SU-DHL-6 (cell line): ENCODE measurements around the gene ARVCF.

Source experiments
- H2AFZ ChIP-seq: fragments of 200-600 bp; sonication (generic); 2 replicates; pipeline ENCODE4 v1.6.1; 2014; ENCODE audit warnings: low read depth, mild to moderate bottlenecking, moderate library complexity, mixed read lengths, antibody characterized with exemption, low read length; ENCODE audit not compliant: severe bottlenecking
- H3F3A ChIP-seq: fragments of 200-600 bp; shearing (Covaris generic); 2 replicates; pipeline ENCODE4 v1.6.0; 2016; ENCODE audit warnings: antibody characterized with exemption, mild to moderate bottlenecking; ENCODE audit not compliant: insufficient read depth
- H3K27ac ChIP-seq: fragments of 200-600 bp; sonication (generic); 2 replicates; pipeline ENCODE4 v1.5.1; 2016; ENCODE audit warnings: low read depth, mild to moderate bottlenecking, low read length, moderate library complexity, mixed read lengths
- H3K27me3 ChIP-seq: fragments of 200-600 bp; sonication (generic), shearing (Covaris generic); 2 replicates; pipeline ENCODE4 v1.6.0; 2014; ENCODE audit warnings: mild to moderate bottlenecking, low read length
- H3K36me3 ChIP-seq: fragments of 200-600 bp; sonication (generic); 2 replicates; pipeline ENCODE4 v1.6.1; 2014; ENCODE audit warnings: mild to moderate bottlenecking, low read length, mixed read lengths
- H3K4me2 ChIP-seq: fragments of 300-600, 200-600 bp; shearing (Covaris generic), sonication (generic); 2 replicates; pipeline ENCODE4 v1.6.0; 2014; ENCODE audit warnings: low read length, low read depth, mild to moderate bottlenecking; ENCODE audit not compliant: poor library complexity, severe bottlenecking
- H3K4me3 ChIP-seq: fragments of 200-600 bp; sonication (generic); 2 replicates; pipeline ENCODE4 v1.5.1; 2014; ENCODE audit warnings: antibody characterized with exemption, low read length, mild to moderate bottlenecking, mixed read lengths; ENCODE audit not compliant: insufficient read depth, poor library complexity, severe bottlenecking
- H3K79me2 ChIP-seq: fragments of 200-600 bp; sonication (generic); 2 replicates; pipeline ENCODE4 v1.6.1; 2014; ENCODE audit warnings: mild to moderate bottlenecking, low read length, moderate library complexity; ENCODE audit not compliant: insufficient read depth
- H3K9ac ChIP-seq: fragments of 200-600 bp; sonication (generic); 2 replicates; pipeline ENCODE4 v1.7.0; 2014; ENCODE audit warnings: mild to moderate bottlenecking, low read length
- H3K9me2 ChIP-seq: fragments of 200-600 bp; sonication (generic); replicated peaks from 2 replicates; pipeline ENCODE4 v1.6.1; 2014; ENCODE audit warnings: low read length; ENCODE audit not compliant: insufficient read depth
- H3K9me3 ChIP-seq: fragments of 200-600 bp; sonication (generic); 2 replicates; pipeline ENCODE4 v1.6.1; 2014; ENCODE audit warnings: low read length, mixed read lengths; ENCODE audit not compliant: insufficient read depth
- H4K20me1 ChIP-seq: fragments of 200-600 bp; sonication (generic); 2 replicates; pipeline ENCODE4 v1.6.1; 2014; ENCODE audit warnings: low read depth, mild to moderate bottlenecking, antibody characterized with exemption, low read length, moderate library complexity, mixed read lengths
- CTCF ChIP-seq: fragments of 200-600 bp; sonication (generic); IDR thresholded peaks from one replicate; pipeline ENCODE4 v1.5.1; 2017; ENCODE audit warnings: antibody characterized with exemption, mild to moderate bottlenecking, low read length, moderate library complexity; ENCODE audit not compliant: insufficient read depth, poor library complexity, severe bottlenecking
- EZH2phosphoT487 ChIP-seq: fragments of 200-600 bp; sonication (generic), shearing (Covaris generic); conservative IDR thresholded peaks from 2 replicates; pipeline ENCODE4 v1.6.1; 2018; ENCODE audit warnings: mild to moderate bottlenecking, antibody characterized with exemption, low read length, moderate library complexity, mixed read lengths

ARVCF gene

GRCh38 chr22:20009582-20010306 lies 6.9 kb downstream of the ARVCF start:
- Histone ChIP-seq H3F3A (no peaks in the 10 kb centered on the region), H3K27me3 (no peaks in the 10 kb centered on the region), H3K4me3 (no peak overlapping the region), H2AFZ (no peak overlapping the region), H3K9ac (no peak overlapping the region), H4K20me1 (no peaks in the 10 kb centered on the region), H3K4me2 (no peak overlapping the region), H3K36me3 (no peaks in the 10 kb centered on the region), H3K27ac (no peak overlapping the region), H3K9me2 (no peaks in the 10 kb centered on the region), H3K79me2 (no peaks in the 10 kb centered on the region), H3K9me3 (no peaks in the 10 kb centered on the region)
- TF ChIP-seq EZH2phosphoT487 (no peak), CTCF (no peak)

DNA sequence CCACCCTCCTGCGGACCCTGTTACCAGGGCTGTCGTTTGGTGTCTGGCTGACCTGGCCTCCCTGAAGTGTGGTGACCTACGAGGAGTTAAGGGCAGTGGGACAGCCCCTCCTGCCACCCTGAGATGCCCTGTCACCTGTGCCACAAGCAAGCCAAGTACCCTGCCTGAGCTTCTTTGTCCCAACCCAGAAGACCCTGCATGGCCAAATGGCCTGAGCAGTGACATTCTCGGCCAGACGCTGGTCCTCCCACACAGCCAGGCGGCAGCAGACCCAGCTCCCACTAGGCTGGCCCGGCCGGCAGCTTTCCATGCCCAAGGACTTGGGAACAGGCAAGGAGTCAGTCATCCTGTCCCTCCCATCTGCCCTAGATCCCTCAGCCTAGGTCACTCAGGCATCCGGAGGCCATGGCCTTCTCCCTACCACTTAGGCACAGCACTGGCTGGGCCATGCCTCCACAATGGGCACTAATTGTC lies 7.6 kb downstream of the ARVCF start:
- Histone ChIP-seq H3K9me3 (no peaks in the 10 kb centered on the region), H3K27ac (no peak overlapping the region), H3K79me2 (no peaks in the 10 kb centered on the region), H3K27me3 (no peaks in the 10 kb centered on the region), H3K9ac (no peak overlapping the region), H3F3A (no peaks in the 10 kb centered on the region), H3K4me2 (no peak overlapping the region), H4K20me1 (no peaks in the 10 kb centered on the region), H2AFZ (no peak overlapping the region), H3K4me3 (no peak overlapping the region), H3K9me2 (no peaks in the 10 kb centered on the region), H3K36me3 (no peaks in the 10 kb centered on the region)
- no peak for TF ChIP-seq CTCF
- TF ChIP-seq EZH2phosphoT487 = no peak

- H3K27me3 ChIP-seq = no peaks in the 10 kb centered on the region
- no peaks in the 10 kb centered on the region for H3K9me2 ChIP-seq
- no peak overlapping the region for H3K27ac ChIP-seq
- no peaks in the 10 kb centered on the region for H3F3A ChIP-seq
- no peaks in the 10 kb centered on the region for H3K9me3 ChIP-seq
- no peak overlapping the region for H2AFZ ChIP-seq
- no peaks in the 10 kb centered on the region for H3K36me3 ChIP-seq
- H3K9ac ChIP-seq = no peak overlapping the region
- no peak overlapping the region for H3K4me3 ChIP-seq
- H3K79me2 ChIP-seq = no peaks in the 10 kb centered on the region
- no peaks in the 10 kb centered on the region for H4K20me1 ChIP-seq
- no peak overlapping the region for H3K4me2 ChIP-seq
- TF ChIP-seq CTCF (no peak), EZH2phosphoT487 (no peak)
These were observed 8.2 kb downstream of the ARVCF start for GRCh38 chr22:20008221-20008995.
